GM18520 (cell line): Measurements from ENCODE around the gene IFIT1B.
A peak's percentile ranks its signal among the peaks of the same experiment; 100 is the strongest.
"Not testable (repeated sequence)": the region's sequence is repeated elsewhere in the genome, so short reads cannot be mapped to it uniquely, and the experiment has no call there.

Source experiments
- ATAC-seq: cut with Tn5 transposase; IDR thresholded peaks from one replicate; pipeline ENCODE4 v1.9.1; 2021; ENCODE audit not compliant: unreplicated experiment

IFIT1B gene

GRCh38 chr10:89347701-89348457, 30.0 kb upstream of the IFIT1B start:
- ATAC-seq: no peak

- ATAC-seq: no peak
Measured at GRCh38 chr10:89348481-89348880, 29.4 kb upstream of the IFIT1B start.

GRCh38 chr10:89348975-89349374, 28.9 kb upstream of the IFIT1B start:
- ATAC-seq: no peak

- not testable (repeated sequence) for ATAC-seq
Measured at GRCh38 chr10:89350631-89351315, 27.1 kb upstream of the IFIT1B start.

GRCh38 chr10:89351412-89351779, 26.5 kb upstream of the IFIT1B start:
- peak; percentile 75 for ATAC-seq

- ATAC-seq: no peak
Measured at GRCh38 chr10:89351780-89352597, 25.9 kb upstream of the IFIT1B start.

GRCh38 chr10:89352802-89353201, 25.1 kb upstream of the IFIT1B start:
- no peak for ATAC-seq

GRCh38 chr10:89355394-89355931, 22.4 kb upstream of the IFIT1B start:
- no peak for ATAC-seq

GRCh38 chr10:89357096-89357495, 20.8 kb upstream of the IFIT1B start:
- no peak for ATAC-seq

GRCh38 chr10:89357975-89358374, 19.9 kb upstream of the IFIT1B start:
- no peak for ATAC-seq

GRCh38 chr10:89360157-89360556, 17.7 kb upstream of the IFIT1B start:
- ATAC-seq: no peak

GRCh38 chr10:89362929-89363328, 14.9 kb upstream of the IFIT1B start:
- ATAC-seq: no peak

GRCh38 chr10:89363729-89364442, 14.0 kb upstream of the IFIT1B start:
- ATAC-seq: no peak

- ATAC-seq: no peak
Measured at GRCh38 chr10:89364531-89364930, 13.3 kb upstream of the IFIT1B start.

- peak; percentile 88 for ATAC-seq
Measured at GRCh38 chr10:89367529-89367928, 10.3 kb upstream of the IFIT1B start.

GRCh38 chr10:89368129-89368528, 9.7 kb upstream of the IFIT1B start:
- no peak for ATAC-seq

GRCh38 chr10:89369156-89370105, 8.4 kb upstream of the IFIT1B start:
- ATAC-seq: no peak

GRCh38 chr10:89371079-89371478, 6.8 kb upstream of the IFIT1B start:
- no peak for ATAC-seq

- ATAC-seq: no peak
Measured at GRCh38 chr10:89371987-89372386, 5.9 kb upstream of the IFIT1B start.
